ENCODE results near the gene AKAP5. TPM values are rescaled to one million over a fixed set of nuclear protein-coding genes. Genes with fewer than 3 reads are reported as not detected.
A peak's percentile ranks its signal among the peaks of the same experiment; 100 is the strongest.

Gene AKAP5
- polyA plus RNA-seq, 3 donors = 6.4 to 8.4 (median 8.1) TPM

DNA sequence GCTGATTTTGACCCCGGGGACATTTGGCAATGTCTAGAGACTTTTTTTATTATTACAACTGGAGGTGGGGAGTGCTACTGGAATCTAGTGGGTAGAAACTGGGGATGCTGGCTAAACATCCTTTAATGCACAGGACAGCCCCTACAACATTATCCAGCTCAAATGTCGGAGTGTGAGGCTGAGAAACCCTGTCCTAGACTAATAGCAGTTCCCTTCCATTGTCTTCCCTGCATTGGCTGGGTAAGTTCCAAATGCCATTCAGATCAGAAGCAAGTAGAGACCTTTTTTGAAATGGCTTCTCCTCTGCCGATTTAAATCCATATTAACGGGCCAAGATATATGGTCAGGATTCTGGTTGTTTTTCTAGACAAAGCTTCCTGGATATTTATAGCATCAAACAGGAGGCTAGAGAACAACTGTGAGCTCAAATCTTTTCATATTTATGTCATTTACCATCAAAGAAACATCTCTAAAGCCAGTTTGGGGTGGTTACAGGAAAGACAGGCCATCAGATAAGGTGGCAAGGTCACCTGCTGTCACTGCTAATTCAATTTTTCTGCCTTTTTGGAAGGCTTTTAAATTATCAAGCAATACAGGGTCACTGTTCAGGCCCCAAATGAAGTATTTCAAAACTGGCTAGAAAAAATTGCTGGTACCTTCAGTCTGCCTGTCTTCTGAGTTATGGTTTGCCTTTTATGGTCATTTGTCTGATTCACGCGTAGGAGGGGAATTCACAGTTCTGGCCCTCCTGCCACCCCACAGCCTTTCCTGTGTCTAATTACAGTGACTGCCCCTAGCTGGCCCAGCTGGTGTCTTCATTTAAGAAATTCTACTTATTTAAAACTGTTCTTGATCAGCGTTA lies 20.1 kb upstream of the AKAP5 start:
- DNase-seq (ENCODE audit: extremely low read depth in 1 of 11, low read depth in 9 of 11, low spot score in 4 of 11) = peak in 4 of 11 donors; percentile 45 to 65 (median 56)

DNA sequence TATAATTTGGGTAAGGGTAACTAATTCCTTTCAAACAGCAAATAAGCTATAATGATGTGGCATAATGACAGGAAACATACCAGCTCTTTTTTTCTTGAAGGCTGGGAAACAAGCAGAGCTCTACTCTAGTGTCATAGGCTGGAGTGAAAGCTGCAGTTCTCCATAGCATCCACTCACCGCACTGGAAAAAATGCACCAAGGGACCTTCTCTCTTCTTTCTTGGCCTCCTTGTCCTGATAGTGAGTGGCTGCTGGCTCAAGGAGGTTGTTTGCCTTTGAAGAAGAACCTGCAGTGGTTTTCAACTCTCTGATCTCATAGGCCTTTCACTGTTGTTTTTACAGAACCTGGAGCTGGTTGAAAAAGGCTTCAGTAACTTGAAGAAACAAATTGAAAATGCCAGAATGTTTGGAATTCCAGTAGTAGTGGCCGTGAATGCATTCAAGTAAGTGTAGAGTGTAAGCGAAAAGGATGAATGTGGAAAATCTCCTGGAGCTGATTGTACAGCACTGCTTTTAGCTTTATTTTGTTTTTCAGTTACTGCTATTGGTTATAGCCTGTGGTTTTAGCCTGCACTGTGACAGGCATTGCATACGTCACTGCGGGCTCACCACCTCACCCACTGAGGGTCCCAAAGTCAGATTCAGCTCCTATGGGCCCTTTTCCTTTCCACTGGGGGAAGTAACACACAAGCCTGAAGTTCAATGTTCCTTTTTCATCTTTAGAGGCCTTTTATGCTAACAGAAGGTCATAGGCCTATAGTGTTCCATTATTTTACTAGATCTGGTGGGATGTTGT lies 17.2 kb upstream of the AKAP5 start:
- no peak for DNase-seq (ENCODE audit: extremely low read depth in 1 of 11, low read depth in 9 of 11, low spot score in 4 of 11)

DNA sequence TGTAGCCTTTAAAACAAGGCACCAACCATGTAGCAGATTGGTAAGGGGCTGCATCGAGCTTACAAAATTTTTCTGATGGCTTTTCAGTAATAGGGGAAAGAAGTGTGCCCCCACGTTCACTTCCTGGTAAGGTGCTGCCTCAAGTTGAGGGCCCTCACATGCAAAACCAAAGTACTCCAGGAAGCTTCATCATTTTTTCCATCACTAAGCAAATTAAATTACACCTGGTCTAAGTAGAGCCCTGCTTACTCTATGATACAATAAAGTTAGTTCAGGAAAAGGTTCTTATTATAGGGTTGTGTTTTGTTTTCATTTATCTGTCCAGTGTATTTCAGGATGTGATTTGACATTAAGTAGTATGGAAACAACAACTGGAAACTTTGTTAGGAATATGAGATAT lies 15.0 kb upstream of the AKAP5 start:
- DNase-seq (ENCODE audit: extremely low read depth in 1 of 11, low read depth in 9 of 11, low spot score in 4 of 11) = no peak

DNA sequence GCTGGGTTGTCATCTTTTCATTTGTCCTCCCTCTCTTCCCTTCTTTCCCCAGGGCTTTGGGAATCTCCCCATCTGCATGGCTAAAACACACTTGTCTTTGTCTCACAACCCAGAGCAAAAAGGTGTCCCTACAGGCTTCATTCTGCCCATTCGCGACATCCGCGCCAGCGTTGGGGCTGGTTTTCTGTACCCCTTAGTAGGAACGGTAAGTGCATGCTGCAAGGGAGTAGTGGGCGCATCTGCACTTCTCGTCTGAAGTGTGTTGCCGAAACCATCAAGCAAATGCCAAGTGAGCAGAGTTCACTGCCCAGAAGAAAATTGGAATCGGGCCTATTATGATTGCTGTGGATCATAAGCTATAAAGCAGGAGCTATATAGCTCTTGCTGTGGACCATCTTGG lies 10.6 kb upstream of the AKAP5 start:
- no peak for DNase-seq (ENCODE audit: extremely low read depth in 1 of 11, low read depth in 9 of 11, low spot score in 4 of 11)

DNA sequence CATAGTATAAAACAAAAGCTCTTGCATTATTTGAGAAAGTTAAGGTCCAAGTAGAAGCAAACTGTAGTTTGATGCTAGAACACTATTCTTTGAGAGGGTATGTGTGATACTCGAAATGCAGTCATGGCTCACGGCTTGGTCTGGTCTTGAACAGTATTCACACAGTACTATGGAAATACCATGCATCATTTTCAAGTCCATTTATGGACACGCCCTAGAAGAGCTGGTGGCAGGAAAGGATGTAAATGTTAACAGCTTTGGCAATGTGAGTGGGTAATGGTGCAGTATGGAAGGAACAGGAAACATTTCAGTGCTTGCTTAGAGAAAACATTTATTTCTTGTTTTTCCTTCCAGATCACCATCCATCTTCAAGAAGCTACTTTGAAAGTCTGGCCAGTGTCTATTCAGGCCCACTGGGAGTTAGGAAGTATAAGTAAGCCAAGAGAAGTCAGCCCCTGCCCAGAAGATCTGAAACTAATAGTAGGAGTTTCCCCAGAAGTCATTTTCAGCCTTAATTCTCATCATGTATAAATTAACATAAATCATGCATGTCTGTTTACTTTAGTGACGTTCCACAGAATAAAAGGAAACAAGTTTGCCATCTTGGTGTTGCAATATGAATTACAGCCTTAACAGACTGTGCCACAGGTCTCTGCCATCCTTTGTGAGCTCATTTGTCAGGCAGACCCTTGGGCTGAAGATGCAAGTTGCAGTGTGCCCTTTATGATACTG lies 5.7 kb upstream of the AKAP5 start:
- no peak for DNase-seq (ENCODE audit: extremely low read depth in 1 of 11, low read depth in 9 of 11, low spot score in 4 of 11)

DNA sequence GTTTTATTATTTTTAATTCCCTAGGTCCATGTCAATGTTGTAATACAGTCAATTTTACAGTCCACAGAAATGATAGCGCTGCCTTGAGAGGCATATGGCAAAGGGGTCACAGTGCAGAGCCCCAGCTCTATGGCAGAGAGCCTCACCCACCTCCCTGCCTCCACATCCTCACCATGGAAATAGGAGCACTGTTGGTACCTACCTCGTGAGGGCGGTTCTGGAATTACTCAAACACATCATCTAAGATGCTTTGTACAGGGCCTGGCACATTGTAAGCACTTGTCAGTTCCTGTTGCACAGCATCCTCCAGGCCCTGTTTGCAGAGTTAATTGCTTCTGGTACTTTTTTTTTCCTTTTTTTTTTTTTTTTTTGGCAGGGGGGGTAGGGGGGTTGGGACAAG lies 4.1 kb upstream of the AKAP5 start:
- no peak for DNase-seq (ENCODE audit: extremely low read depth in 1 of 11, low read depth in 9 of 11, low spot score in 4 of 11)

DNA sequence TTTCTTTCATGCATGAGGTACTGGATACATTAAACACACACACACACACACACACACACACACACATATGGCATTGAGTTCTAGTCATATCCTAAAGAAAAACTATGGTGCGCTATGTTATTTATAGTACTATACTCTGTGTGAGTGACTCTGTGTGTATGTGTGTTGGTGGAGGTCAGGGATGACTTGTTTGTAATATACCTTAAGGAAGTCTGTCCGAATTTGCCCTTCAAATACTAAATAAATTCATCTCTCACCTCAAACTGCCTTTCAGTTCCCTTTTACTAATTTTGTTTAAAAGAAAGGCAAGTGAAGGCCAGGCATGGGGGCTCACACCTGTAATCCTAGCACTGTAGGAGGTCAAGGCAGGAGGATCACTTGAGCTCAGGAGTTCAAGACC lies 2.1 kb upstream of the AKAP5 start:
- no peak for DNase-seq (ENCODE audit: extremely low read depth in 1 of 11, low read depth in 9 of 11, low spot score in 4 of 11)

DNA sequence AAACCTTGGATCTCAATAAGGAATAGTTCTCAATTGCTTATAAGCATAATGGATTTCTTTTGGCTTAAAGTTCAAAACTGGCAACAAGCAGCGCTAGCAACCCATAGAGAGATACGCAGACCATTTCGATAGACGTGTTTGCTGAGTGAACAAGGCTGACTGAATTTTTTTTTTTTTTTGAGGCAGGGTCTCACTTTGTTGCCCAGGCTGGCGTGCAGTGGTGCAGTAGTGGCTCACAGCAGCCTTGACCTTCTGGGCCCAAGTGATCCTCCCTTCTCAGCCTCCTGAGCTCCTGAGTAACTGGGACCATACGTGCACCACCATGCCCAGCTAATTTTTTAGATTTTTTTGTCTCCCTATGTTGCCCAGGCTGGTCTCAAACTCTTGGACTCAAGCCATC lies 1.4 kb upstream of the AKAP5 start:
- no peak for DNase-seq (ENCODE audit: extremely low read depth in 1 of 11, low read depth in 9 of 11, low spot score in 4 of 11)

DNA sequence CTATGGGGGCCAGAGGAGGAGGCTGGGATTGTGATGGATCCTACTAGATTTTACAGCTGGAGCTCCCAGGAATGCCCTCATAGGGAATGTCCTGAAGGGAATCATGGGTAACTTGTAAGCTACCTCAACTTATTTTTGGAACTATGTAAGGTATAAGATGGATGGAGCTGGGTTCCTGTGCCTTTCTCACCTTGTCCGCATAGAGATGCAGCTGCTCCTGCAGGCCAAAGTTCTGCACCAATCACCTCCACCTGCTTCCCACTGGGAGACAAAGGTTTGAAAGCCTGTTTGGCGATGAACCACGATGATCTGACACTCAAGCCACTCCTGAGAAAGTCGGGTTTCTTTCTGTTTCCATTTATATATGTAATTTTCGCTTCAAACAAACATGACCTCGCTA lies 648 bp upstream of the AKAP5 start:
- no peak for DNase-seq (ENCODE audit: extremely low read depth in 1 of 11, low read depth in 9 of 11, low spot score in 4 of 11)

DNA sequence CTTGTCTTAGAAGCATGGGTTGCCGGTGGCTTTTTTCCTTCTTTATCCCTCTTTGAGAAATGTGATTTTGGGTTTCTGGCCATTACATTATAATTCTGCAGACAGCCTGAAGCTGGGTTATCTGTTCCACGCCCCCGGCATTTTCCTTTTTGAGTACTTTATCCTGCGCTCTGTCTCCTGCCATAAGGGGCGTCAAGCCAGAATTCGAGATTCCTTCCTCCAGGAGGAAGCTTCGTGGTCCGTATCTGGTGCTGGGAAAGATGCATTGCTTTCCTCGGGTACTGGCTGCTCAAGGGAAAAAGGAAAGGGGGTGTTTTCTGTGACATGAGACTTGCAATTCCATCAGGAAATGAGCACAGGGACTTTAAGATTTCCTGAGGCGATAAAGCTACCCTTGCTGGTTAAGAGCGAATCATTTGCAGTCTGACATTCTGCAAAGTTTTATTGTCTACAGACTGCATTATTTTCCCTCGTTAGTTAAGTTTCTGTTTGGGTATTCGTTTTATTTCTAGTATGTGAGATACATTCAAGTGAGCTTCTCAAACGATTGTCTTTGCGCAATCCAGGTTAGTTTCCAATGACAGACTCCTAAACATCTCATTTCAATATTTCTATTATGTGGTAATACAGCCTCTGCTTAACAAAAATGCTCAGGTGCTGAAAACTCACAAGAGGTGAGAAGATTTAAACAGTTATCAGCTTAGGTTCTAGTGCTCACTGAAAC lies 694 bp downstream of the AKAP5 start:
- DNase-seq (ENCODE audit: extremely low read depth in 1 of 11, low read depth in 9 of 11, low spot score in 4 of 11) = peak in 7 of 11 donors; percentile 27 to 50 (median 39)

DNA sequence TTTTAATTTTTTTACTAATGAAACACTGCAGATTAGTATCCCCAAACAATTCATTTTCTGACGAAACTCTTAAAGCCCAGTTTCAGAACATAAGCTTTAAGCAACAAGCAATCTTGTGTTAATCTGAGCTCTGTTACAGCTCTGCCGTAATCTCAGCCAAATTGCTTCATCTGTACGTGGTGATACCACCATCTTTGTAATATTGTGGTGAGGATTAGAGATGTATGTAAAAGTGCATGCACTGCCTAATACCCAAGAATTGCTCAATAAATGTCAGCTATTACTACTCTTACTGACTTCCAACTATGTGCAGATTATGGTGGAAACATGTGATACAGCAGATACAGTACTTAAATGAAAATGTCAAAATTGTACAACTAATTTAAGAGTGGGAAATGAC lies 1.8 kb downstream of the AKAP5 start:
- no peak for DNase-seq (ENCODE audit: extremely low read depth in 1 of 11, low read depth in 9 of 11, low spot score in 4 of 11)

DNA sequence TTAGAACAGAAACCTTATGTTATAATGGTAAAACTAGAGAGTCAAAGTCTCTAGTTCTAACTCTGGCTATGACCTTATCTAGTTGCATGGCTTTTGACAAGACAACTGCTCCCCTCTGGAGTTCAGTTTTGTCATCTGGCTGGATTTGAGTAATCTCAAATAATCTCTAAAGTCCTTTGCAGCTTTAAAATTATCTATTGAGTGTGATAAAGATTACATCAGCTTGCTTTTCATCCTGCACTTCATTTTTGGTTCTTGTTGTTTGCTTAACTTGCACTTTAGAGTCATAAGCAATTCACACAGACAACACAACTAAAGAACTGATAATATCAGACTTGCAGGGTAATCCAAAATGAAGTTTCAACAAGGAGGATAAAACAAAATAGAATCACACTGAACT lies 2.3 kb downstream of the AKAP5 start:
- DNase-seq (ENCODE audit: extremely low read depth in 1 of 11, low read depth in 9 of 11, low spot score in 4 of 11) = no peak

DNA sequence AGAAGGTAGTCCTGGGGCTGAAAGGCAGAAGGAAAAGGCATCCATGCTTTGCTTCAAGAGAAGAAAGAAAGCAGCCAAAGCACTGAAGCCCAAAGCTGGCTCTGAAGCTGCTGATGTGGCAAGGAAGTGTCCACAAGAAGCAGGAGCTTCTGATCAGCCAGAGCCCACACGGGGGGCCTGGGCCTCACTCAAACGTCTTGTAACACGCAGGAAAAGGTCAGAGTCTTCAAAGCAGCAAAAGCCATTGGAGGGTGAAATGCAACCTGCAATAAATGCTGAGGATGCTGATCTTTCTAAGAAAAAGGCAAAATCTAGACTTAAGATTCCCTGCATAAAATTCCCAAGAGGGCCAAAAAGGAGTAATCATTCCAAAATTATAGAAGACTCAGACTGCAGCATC lies 3.2 kb downstream of the AKAP5 start:
- no peak for DNase-seq (ENCODE audit: extremely low read depth in 1 of 11, low read depth in 9 of 11, low spot score in 4 of 11)

DNA sequence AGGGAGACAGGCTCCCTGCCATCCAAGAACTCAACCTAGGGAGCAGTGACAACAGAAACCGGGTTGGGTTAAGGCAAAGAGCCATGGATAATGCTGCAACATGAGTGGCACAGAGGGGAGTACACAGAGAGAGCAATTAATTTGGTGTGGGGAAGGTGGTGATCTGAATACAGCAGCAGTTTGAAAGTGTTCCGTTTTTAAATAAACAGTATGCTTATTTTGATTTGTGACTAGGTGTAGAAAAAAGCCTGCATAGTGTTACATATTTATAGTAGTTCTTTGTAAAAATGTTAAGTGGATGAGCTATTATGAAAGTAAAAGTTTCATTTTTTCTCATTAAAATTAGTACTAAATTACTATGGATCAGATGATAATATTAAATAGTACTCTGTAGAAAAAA lies 8.7 kb downstream of the AKAP5 start:
- DNase-seq (ENCODE audit: extremely low read depth in 1 of 11, low read depth in 9 of 11, low spot score in 4 of 11) = no peak

DNA sequence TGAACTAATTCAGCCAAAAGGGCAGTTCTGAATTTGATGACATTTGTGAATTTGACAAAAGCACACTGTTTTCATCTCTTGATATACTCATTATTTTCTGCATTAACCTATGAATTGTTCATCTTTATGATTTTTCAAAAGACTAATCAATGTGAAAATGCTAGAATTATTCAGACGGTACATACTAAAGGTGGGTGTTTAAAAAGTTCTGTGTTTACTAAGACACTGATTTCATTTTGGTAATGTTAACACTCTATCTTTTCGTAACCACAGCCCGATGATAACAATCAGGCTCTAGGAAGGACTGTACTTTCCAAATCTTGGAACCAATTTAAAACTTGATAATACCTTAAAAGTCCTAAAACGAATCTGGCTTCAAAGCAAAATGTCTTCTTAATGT lies 9.4 kb downstream of the AKAP5 start:
- DNase-seq (ENCODE audit: extremely low read depth in 1 of 11, low read depth in 9 of 11, low spot score in 4 of 11) = no peak

DNA sequence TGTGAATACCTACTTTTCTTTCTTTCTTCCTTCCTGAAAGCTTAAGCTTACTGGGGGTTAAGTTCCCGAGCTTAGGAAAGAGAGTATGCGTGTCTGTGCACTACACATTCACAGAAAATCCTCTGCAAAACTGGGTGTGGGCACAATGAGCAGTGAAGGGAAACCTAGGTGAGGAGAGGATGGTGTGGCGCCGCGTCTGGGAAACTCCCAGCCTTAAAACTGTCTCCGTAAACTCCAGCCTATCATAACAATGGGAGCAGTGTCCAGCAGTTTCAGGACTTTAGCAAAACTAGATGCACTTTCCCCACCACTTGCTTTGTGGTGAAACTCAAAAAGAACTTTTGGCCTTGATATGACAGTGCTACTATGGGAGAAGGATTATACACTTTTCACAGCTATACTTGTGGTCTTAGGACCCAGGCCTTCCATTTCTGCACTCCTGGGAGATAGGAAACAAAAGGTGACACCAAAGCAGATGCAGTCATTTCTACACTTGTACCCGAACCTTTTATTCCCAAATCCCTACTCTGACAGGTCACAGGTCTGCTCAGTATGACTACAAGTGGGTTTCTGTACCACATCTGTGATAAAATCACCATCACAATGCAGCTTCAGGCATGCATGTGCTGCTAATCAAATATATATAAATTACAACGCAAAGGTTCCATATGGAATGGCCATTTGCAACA lies 10.4 kb downstream of the AKAP5 start:
- no peak for DNase-seq (ENCODE audit: extremely low read depth in 1 of 11, low read depth in 9 of 11, low spot score in 4 of 11)

DNA sequence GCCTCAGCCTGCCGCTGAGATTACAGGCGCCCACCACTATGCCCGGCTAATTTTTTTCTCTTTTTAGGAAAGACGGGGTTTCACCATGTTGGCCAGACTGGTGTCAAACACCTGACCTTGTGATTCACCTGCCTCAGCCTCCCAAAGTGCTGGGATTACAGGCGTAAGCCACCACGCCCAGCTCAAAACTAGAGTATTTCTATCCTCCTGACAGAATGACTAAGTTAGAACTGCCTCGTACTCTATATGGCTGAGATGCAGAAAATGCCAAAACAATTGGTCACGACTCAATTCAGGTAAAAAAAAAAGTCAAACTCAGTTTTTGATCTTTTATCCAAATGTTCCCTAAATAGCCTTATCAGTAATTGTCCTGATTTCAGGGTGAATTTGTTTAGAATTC lies 11.1 kb downstream of the AKAP5 start:
- no peak for DNase-seq (ENCODE audit: extremely low read depth in 1 of 11, low read depth in 9 of 11, low spot score in 4 of 11)

DNA sequence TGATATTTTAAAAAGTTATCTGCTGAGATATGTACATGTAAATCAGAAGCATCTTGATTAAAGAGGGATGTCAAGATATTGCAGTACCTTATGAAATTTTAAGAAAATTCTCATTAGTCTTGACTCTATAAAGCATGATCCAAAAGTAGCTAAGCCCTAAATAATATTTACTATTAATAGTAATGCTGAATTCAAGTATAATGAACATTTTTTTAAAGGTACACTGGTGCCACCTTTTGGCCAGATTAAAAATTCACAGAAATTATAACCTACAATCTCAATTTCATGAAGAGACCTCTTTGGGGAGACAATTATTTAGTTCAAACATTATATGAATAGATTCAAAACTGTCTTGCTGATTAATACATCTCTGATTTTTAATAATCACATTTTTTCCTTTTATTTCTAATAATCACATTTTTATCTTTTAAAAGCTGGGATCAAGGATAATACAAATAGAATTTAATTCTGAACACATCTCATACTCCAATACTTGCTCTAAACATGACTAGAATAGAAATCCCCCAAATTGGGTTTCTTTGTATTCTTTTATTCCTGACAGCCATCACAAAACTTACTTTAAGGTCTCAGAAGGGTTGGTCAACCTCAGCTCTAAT lies 13.4 kb downstream of the AKAP5 start:
- no peak for DNase-seq (ENCODE audit: extremely low read depth in 1 of 11, low read depth in 9 of 11, low spot score in 4 of 11)
